ENCODE data around the gene DPAGT1.
"Not testable (repeated sequence)": the region's sequence is repeated elsewhere in the genome, so short reads cannot be mapped to it uniquely, and the experiment has no call there.

Gene DPAGT1

GRCh38 chr11:119144825-119145486 lies 43.3 kb upstream of the DPAGT1 start:
- no peak overlapping the region for H3K4me3 ChIP-seq (ENCODE audit: low read depth, low read length)
- DNase-seq (ENCODE audit: low read depth) = no peak
- TF ChIP-seq CTCF (IDR thresholded peaks at IDR 0.05; ENCODE audit: control insufficient read depth, extremely low read depth, insufficient read depth) = peak; percentile 63

GRCh38 chr11:119139276-119139675 lies 37.6 kb upstream of the DPAGT1 start:
- H3K4me3 ChIP-seq (ENCODE audit: low read depth, low read length); DNase-seq (ENCODE audit: low read depth): not testable (repeated sequence)

- peak; percentile 46 for TF ChIP-seq CTCF (IDR thresholded peaks at IDR 0.05; ENCODE audit: control insufficient read depth, extremely low read depth, insufficient read depth)
- H3K4me3 ChIP-seq (ENCODE audit: low read depth, low read length) = no peak overlapping the region
- DNase-seq (ENCODE audit: low read depth) = no peak
These were observed 32.8 kb upstream of the DPAGT1 start for GRCh38 chr11:119134389-119134978.

- TF ChIP-seq CTCF (IDR thresholded peaks at IDR 0.05; ENCODE audit: control insufficient read depth, extremely low read depth, insufficient read depth) = no peak
- DNase-seq (ENCODE audit: low read depth) = no peak
- no peak overlapping the region for H3K4me3 ChIP-seq (ENCODE audit: low read depth, low read length)
These were observed 29.0 kb upstream of the DPAGT1 start for GRCh38 chr11:119130662-119131061.

- no peak overlapping the region for H3K4me3 ChIP-seq (ENCODE audit: low read depth, low read length)
- DNase-seq (ENCODE audit: low read depth) = no peak
- TF ChIP-seq CTCF (IDR thresholded peaks at IDR 0.05; ENCODE audit: control insufficient read depth, extremely low read depth, insufficient read depth) = no peak
These were observed 25.1 kb upstream of the DPAGT1 start for GRCh38 chr11:119126675-119127268.

- DNase-seq (ENCODE audit: low read depth) = no peak
- TF ChIP-seq CTCF (IDR thresholded peaks at IDR 0.05; ENCODE audit: control insufficient read depth, extremely low read depth, insufficient read depth) = no peak
- no peak overlapping the region for H3K4me3 ChIP-seq (ENCODE audit: low read depth, low read length)
These were observed 24.2 kb upstream of the DPAGT1 start for GRCh38 chr11:119125821-119126220.

GRCh38 chr11:119121811-119122124 lies 20.1 kb upstream of the DPAGT1 start:
- DNase-seq (ENCODE audit: low read depth) = no peak
- TF ChIP-seq CTCF (IDR thresholded peaks at IDR 0.05; ENCODE audit: control insufficient read depth, extremely low read depth, insufficient read depth) = no peak
- H3K4me3 ChIP-seq (ENCODE audit: low read depth, low read length) = peak overlapping the region; percentile 88
